ENCODE measurements around the gene CNPY4.

GRCh38 chr7:100093925-100094486 lies 25.4 kb upstream of the CNPY4 start:
- TF ChIP-seq CTCF (IDR thresholded peaks at IDR 0.05; ENCODE audit: poor library complexity, severe bottlenecking), result no peak
- TF ChIP-seq TAF1 (IDR thresholded peaks at IDR 0.05; ENCODE audit: low read depth), result no peak
- TF ChIP-seq REST (IDR thresholded peaks at IDR 0.05; ENCODE audit: borderline replicate concordance), result no peak
